Fibroblast of skin of abdomen (primary cell): ENCODE results near the gene CRY2.
"Not testable (repeated sequence)": the region's sequence is repeated elsewhere in the genome, so short reads cannot be mapped to it uniquely, and the experiment has no call there.

Experiments
- DNase-seq: peaks from one replicate; pipeline ENCODE4 v3.0.0-alpha.2; 2013

CRY2 gene

GRCh38 chr11:45811571-45812290 is 35.5 kb upstream of the CRY2 start:
- no peak for DNase-seq

- no peak for DNase-seq
Observed at GRCh38 chr11:45812581-45813548, 34.4 kb upstream of the CRY2 start.

- DNase-seq, result no peak
Observed at GRCh38 chr11:45815747-45816146, 31.5 kb upstream of the CRY2 start.

GRCh38 chr11:45816614-45817013 is 30.7 kb upstream of the CRY2 start:
- no peak for DNase-seq

GRCh38 chr11:45817191-45817590 is 30.1 kb upstream of the CRY2 start:
- no peak for DNase-seq

GRCh38 chr11:45818961-45819605 is 28.2 kb upstream of the CRY2 start:
- DNase-seq, result no peak

GRCh38 chr11:45820211-45820857 is 26.9 kb upstream of the CRY2 start:
- no peak for DNase-seq

GRCh38 chr11:45826492-45826891 is 20.8 kb upstream of the CRY2 start:
- DNase-seq, result not testable (repeated sequence)

GRCh38 chr11:45827123-45827522 is 20.2 kb upstream of the CRY2 start:
- DNase-seq, result no peak

- DNase-seq, result no peak
Observed at GRCh38 chr11:45828996-45829395, 18.3 kb upstream of the CRY2 start.

GRCh38 chr11:45830596-45830995 is 16.7 kb upstream of the CRY2 start:
- DNase-seq, result no peak

GRCh38 chr11:45832811-45833441 is 14.3 kb upstream of the CRY2 start:
- DNase-seq, result no peak

GRCh38 chr11:45833761-45834160 is 13.5 kb upstream of the CRY2 start:
- no peak for DNase-seq

- DNase-seq, result no peak
Observed at GRCh38 chr11:45834298-45834756, 12.9 kb upstream of the CRY2 start.

GRCh38 chr11:45839204-45839603 is 8.1 kb upstream of the CRY2 start:
- DNase-seq, result no peak

- not testable (repeated sequence) for DNase-seq
Observed at GRCh38 chr11:45840251-45840650, 7.0 kb upstream of the CRY2 start.

- peak; percentile 80 for DNase-seq
Observed at GRCh38 chr11:45843158-45843924, 3.9 kb upstream of the CRY2 start.

- DNase-seq, result no peak
Observed at GRCh38 chr11:45844822-45845578, 2.3 kb upstream of the CRY2 start.

GRCh38 chr11:45846174-45846675 is 1.1 kb upstream of the CRY2 start:
- DNase-seq, result no peak

GRCh38 chr11:45847911-45848316 is 639 bp downstream of the CRY2 start:
- peak; percentile 52 for DNase-seq
